ENCODE results near the gene PMIS2.

Gene PMIS2

GRCh38 chr19:35546532-35546931, 39.4 kb upstream of the PMIS2 start:
- H3K27me3 ChIP-seq (ENCODE audit: insufficient read depth, low read length), result no peaks in the 10 kb centered on the region
- no peaks in the 10 kb centered on the region for H3F3A ChIP-seq (ENCODE audit: insufficient read depth, low read length)
- H3K36me3 ChIP-seq (ENCODE audit: insufficient read depth, low read length), result peaks cover 11% of the 10 kb centered on the region; the same call in 1 of the 2 replicates
- H3K27ac ChIP-seq (ENCODE audit: low read depth, low read length, poor library complexity, severe bottlenecking), result no peak overlapping the region
- no peaks in the 10 kb centered on the region for H3K9me3 ChIP-seq (ENCODE audit: low read length)
- peak overlapping the region; percentile 91 for H3K9ac ChIP-seq (ENCODE audit: low read length)
- no peaks in the 10 kb centered on the region for H3K9me2 ChIP-seq (ENCODE audit: low read depth, low read length)
- TF ChIP-seq CTCF (IDR thresholded peaks at IDR 0.05; ENCODE audit: low read length) (no peak), EZH2 (IDR thresholded peaks at IDR 0.05; ENCODE audit: borderline replicate concordance, low read length) (no peak)
- peak overlapping the region; percentile 90 for H3K4me3 ChIP-seq (ENCODE audit: low read depth, low read length, poor library complexity, severe bottlenecking)
- H3K4me2 ChIP-seq (ENCODE audit: low read length), result peak overlapping the region; percentile 84
- no peaks in the 10 kb centered on the region for H3K79me2 ChIP-seq (ENCODE audit: insufficient read depth, low read length)
- no peaks in the 10 kb centered on the region for H4K20me1 ChIP-seq (ENCODE audit: insufficient read depth, low read length)
- peaks cover 24% of the 10 kb centered on the region for H3K4me1 ChIP-seq (ENCODE audit: insufficient read depth, low read length, severe bottlenecking)
- H2AFZ ChIP-seq (ENCODE audit: low read length), result no peak overlapping the region

GRCh38 chr19:35549174-35549788, 36.7 kb upstream of the PMIS2 start:
- no peaks in the 10 kb centered on the region for H3K27me3 ChIP-seq (ENCODE audit: insufficient read depth, low read length)
- no peaks in the 10 kb centered on the region for H3K36me3 ChIP-seq (ENCODE audit: insufficient read depth, low read length)
- H3F3A ChIP-seq (ENCODE audit: insufficient read depth, low read length), result no peaks in the 10 kb centered on the region
- H3K9me2 ChIP-seq (ENCODE audit: low read depth, low read length), result no peaks in the 10 kb centered on the region
- H3K4me3 ChIP-seq (ENCODE audit: low read depth, low read length, poor library complexity, severe bottlenecking), result no peak overlapping the region
- no peak overlapping the region for H3K27ac ChIP-seq (ENCODE audit: low read depth, low read length, poor library complexity, severe bottlenecking)
- no peak overlapping the region for H2AFZ ChIP-seq (ENCODE audit: low read length)
- no peak overlapping the region for H3K9ac ChIP-seq (ENCODE audit: low read length)
- H3K79me2 ChIP-seq (ENCODE audit: insufficient read depth, low read length), result no peaks in the 10 kb centered on the region
- no peak overlapping the region for H3K4me2 ChIP-seq (ENCODE audit: low read length)
- TF ChIP-seq CTCF (IDR thresholded peaks at IDR 0.05; ENCODE audit: low read length) (peak; percentile 87), EZH2 (IDR thresholded peaks at IDR 0.05; ENCODE audit: borderline replicate concordance, low read length) (no peak)
- H4K20me1 ChIP-seq (ENCODE audit: insufficient read depth, low read length), result no peaks in the 10 kb centered on the region
- no peaks in the 10 kb centered on the region for H3K9me3 ChIP-seq (ENCODE audit: low read length)
- H3K4me1 ChIP-seq (ENCODE audit: insufficient read depth, low read length, severe bottlenecking), result peaks cover 17% of the 10 kb centered on the region

- Histone ChIP-seq H4K20me1 (ENCODE audit: insufficient read depth, low read length) (no peaks in the 10 kb centered on the region), H3K27ac (ENCODE audit: low read depth, low read length, poor library complexity, severe bottlenecking) (no peak overlapping the region), H3K9me3 (ENCODE audit: low read length) (no peaks in the 10 kb centered on the region), H3K9ac (ENCODE audit: low read length) (no peak overlapping the region), H3K27me3 (ENCODE audit: insufficient read depth, low read length) (no peaks in the 10 kb centered on the region), H3K36me3 (ENCODE audit: insufficient read depth, low read length) (no peaks in the 10 kb centered on the region), H3K4me3 (ENCODE audit: low read depth, low read length, poor library complexity, severe bottlenecking) (no peak overlapping the region), H3K79me2 (ENCODE audit: insufficient read depth, low read length) (no peaks in the 10 kb centered on the region), H3K4me2 (ENCODE audit: low read length) (no peak overlapping the region), H2AFZ (ENCODE audit: low read length) (no peak overlapping the region), H3F3A (ENCODE audit: insufficient read depth, low read length) (no peaks in the 10 kb centered on the region), H3K4me1 (ENCODE audit: insufficient read depth, low read length, severe bottlenecking) (peaks cover 11% of the 10 kb centered on the region), H3K9me2 (ENCODE audit: low read depth, low read length) (no peaks in the 10 kb centered on the region)
- no peak for TF ChIP-seq CTCF (IDR thresholded peaks at IDR 0.05; ENCODE audit: low read length)
- no peak for TF ChIP-seq EZH2 (IDR thresholded peaks at IDR 0.05; ENCODE audit: borderline replicate concordance, low read length)
These were observed 36.0 kb upstream of the PMIS2 start for GRCh38 chr19:35549879-35550523.

Data from OCI-LY1 (cell line).